HepG2 (cell line): Measurements from ENCODE around the gene ANO3. TPM values are rescaled to one million over a fixed set of nuclear protein-coding genes. Genes with fewer than 3 reads are reported as not detected.

Experiments used
- ATAC-seq: fragments of 200-7000 bp; cut with Tn5 transposase; 3 replicates; pipeline ENCODE4 v1.9.1; 2020; ENCODE audit warnings: mild to moderate bottlenecking, moderate library complexity
- BruUV-seq: library from RNA; stranded (reverse); fragments of 400-500 nt; replicated peaks from 2 replicates; lab custom pipeline; 2021; lab: Mats Ljungman, UMichigan
- CTCF ChIA-PET: fragments of 300-600 bp; formaldehyde crosslinking; extraction: SDS; loops from one replicate; lab custom pipeline; 2021; ENCODE audit warnings: low total read pairs, inconsistent platforms, low intra/inter-chr PET ratio; lab: Yijun Ruan, JAX
- POLR2A ChIA-PET: fragments of 350-600 bp; sonication (Branson Sonifier 250); formaldehyde crosslinking; loops from one replicate; lab custom pipeline; 2020; ENCODE audit warnings: antibody characterized with exemption, inconsistent platforms; lab: Yijun Ruan, JAX
- DNase-seq: peaks from one replicate; pipeline ENCODE4 v3.0.0-alpha.2; 2015; ENCODE audit warnings: low spot score
- FAIRE-seq: peaks from 3 replicates; lab custom pipeline; 2011; peaks lifted over from hg19 to GRCh38; lab: Jason Lieb, UNC
- H2AFZ ChIP-seq: one replicate; pipeline ENCODE4 v1.6.1; 2011; ENCODE audit warnings: low read length, inconsistent platforms
- H3K27ac ChIP-seq: fragments of 300-600 bp; 3 replicates; pipeline ENCODE4 v1.8.0; 2011; ENCODE audit warnings: mixed run types, mild to moderate bottlenecking, mixed read lengths, low read length, inconsistent platforms; ENCODE audit not compliant: insufficient read depth; ENCODE audit errors: extremely low read length
- H3K27me3 ChIP-seq, 2 experiments: fragments of 200-600 bp in 1 of 2; 2 replicates in 1 of 2; 3 replicates in 1 of 2; pipeline versions ENCODE4 v1.6.0 to v1.8.0; 2011; ENCODE audit warnings: low read length in 2 of 2, mild to moderate bottlenecking in 2 of 2, moderate library complexity in 2 of 2, inconsistent platforms in 1 of 2; ENCODE audit not compliant: insufficient read depth in 2 of 2, control insufficient read depth in 1 of 2
- H3K36me3 ChIP-seq, 2 experiments: fragments of 200-600 bp in 1 of 2; replicated peaks in 1 of 2; 2 replicates in 1 of 2; 3 replicates in 1 of 2; pipeline versions ENCODE4 v1.5.1 to v1.8.0; 2011; ENCODE audit warnings: low read length in 2 of 2, inconsistent platforms in 1 of 2; ENCODE audit not compliant: insufficient read depth in 2 of 2, control insufficient read depth in 1 of 2
- H3K4me1 ChIP-seq: 2 replicates; pipeline ENCODE4 v1.5.1; 2012; ENCODE audit warnings: low read length, inconsistent platforms; ENCODE audit not compliant: insufficient read depth
- H3K4me2 ChIP-seq: 2 replicates; pipeline ENCODE4 v1.6.0; 2011; ENCODE audit warnings: low read depth, low read length, inconsistent platforms
- H3K4me3 ChIP-seq, 3 experiments: fragments of 200-600 bp in 1 of 3; sonication (generic), shearing (Covaris generic) in 1 of 3; replicated peaks in 1 of 3; 2 replicates each; pipeline ENCODE4 v1.5.1; 2011 to 2016; ENCODE audit warnings: low read length in 3 of 3, inconsistent platforms in 2 of 3, low read depth in 2 of 3, mild to moderate bottlenecking in 2 of 3, control low read depth in 1 of 3, mixed read lengths in 1 of 3; ENCODE audit not compliant: insufficient read depth in 1 of 3
- H3K79me2 ChIP-seq: one replicate; pipeline ENCODE4 v1.6.1; 2011; ENCODE audit warnings: low read length, inconsistent platforms; ENCODE audit not compliant: insufficient read depth
- H3K9ac ChIP-seq: 2 replicates; pipeline ENCODE4 v1.6.0; 2011; ENCODE audit warnings: mild to moderate bottlenecking, low read depth, low read length, inconsistent platforms; ENCODE audit not compliant: insufficient read depth
- H3K9me3 ChIP-seq: 2 replicates; pipeline ENCODE4 v1.5.1; 2012; ENCODE audit warnings: mild to moderate bottlenecking, low read length
- H4K20me1 ChIP-seq: 2 replicates; pipeline ENCODE4 v1.6.0; 2011; ENCODE audit warnings: inconsistent platforms, mild to moderate bottlenecking, low read length, moderate library complexity; ENCODE audit not compliant: insufficient read depth
- CHD2 ChIP-seq: IDR thresholded peaks from 2 replicates; pipeline ENCODE4 v1.6.1; 2011; ENCODE audit warnings: low read depth, low read length, improper control_type of control experiment
- CTCF ChIP-seq: sonication (generic); formaldehyde crosslinking; IDR thresholded peaks from 2 replicates; pipeline ENCODE4 v1.5.0; 2020; ENCODE audit warnings: mild to moderate bottlenecking, missing genetic modification reagents, moderate library complexity
- DRAP1 ChIP-seq: IDR thresholded peaks from 2 replicates; pipeline ENCODE4 v1.6.1; 2016; ENCODE audit warnings: missing genetic modification reagents, missing compliant biosample characterization
- ZMYM4 ChIP-seq: sonication (generic); formaldehyde crosslinking; IDR thresholded peaks from 2 replicates; pipeline ENCODE4 v1.8.1; 2023; ENCODE audit warnings: mild to moderate bottlenecking, missing genetic modification reagents
- ZNF644 ChIP-seq: IDR thresholded peaks from 2 replicates; pipeline ENCODE4 v1.6.1; 2016; ENCODE audit warnings: low read depth
- WGBS: methylation state at CpG from one replicate; pipeline ENCODE4 v1.1.6; 2017; ENCODE audit warnings: low lambda C conversion rate; 5-methylcytosine and 5-hydroxymethylcytosine counted together
- in situ Hi-C: cut with HindIII; loops from 2 replicates; pipeline ENCODE4 v1.10.0; 2017; ENCODE audit warnings: low pct_unique_long_range_greater_than_20kb; ENCODE audit not compliant: extremely low pct_ligation_motif_present
- intact Hi-C: fragments of 100-400 bp; cut with micrococcal nuclease; formaldehyde crosslinking; loops from one replicate; pipeline ENCODE4 v1.10.0; 2022; ENCODE audit not compliant: unreplicated experiment
- polyA plus RNA-seq, 8 experiments: library from polyadenylated mRNA; depleted of rRNA in 3 of 8; stranded (reverse) in 7 of 8; unstranded in 1 of 8; fragments of >200 nt; fragmentation: Illumina TruSeq in 4 of 8; extraction: Trizol in 4 of 8; gene quantifications; 2 replicates each; pipeline versions ENCODE4 v1.2.1 to v1.2.3, GENCODE V29; 2011 to 2016; ENCODE audit warnings: low read depth in 4 of 8, missing spikeins in 1 of 8, mixed read lengths in 1 of 8; ENCODE audit not compliant: insufficient read depth in 1 of 8
- total RNA-seq, 5 experiments: library from RNA; depleted of rRNA; stranded (reverse); fragments of >200 nt; fragmentation: Illumina TruSeq; extraction: Trizol; gene quantifications; 2 replicates each; pipeline ENCODE4 v1.2.3, GENCODE V29; 2016; ENCODE audit warnings: low read depth in 1 of 5

The ANO3 gene
- total and polyA plus RNA-seq, 2 of the 13 experiments (the other 11 are each of a cell fraction or from before 2014, with no cell fraction given) = 0.17 to 0.44 TPM

- Histone ChIP-seq H3K4me2 (no peak overlapping the region), H2AFZ (no peak overlapping the region), H3K36me3 (no peaks in the 10 kb centered on the region), H3K4me3 (no peak overlapping the region), H3K27ac (no peak overlapping the region), H3K79me2 (no peaks in the 10 kb centered on the region), H3K9ac (no peak overlapping the region), H4K20me1 (no peaks in the 10 kb centered on the region), H3K4me1 (no peaks in the 10 kb centered on the region), H3K9me3 (no peaks in the 10 kb centered on the region), H3K27me3 (no peaks in the 10 kb centered on the region)
- POLR2A ChIA-PET = no interaction called here
- CTCF ChIA-PET = interaction anchor here (0.9 to 1.5 kb wide), 2 partner anchors 127 to 636 kb away, joined by 3 to 5 read pairs; no protein-coding TSS in a partner anchor
- 48% methylated on average over 12 of the region's 12 CpGs for WGBS
- ATAC-seq = peak; percentile 36; the same call in 1 of the 3 replicates
- no TSS peak for BruUV-seq
- DNase-seq = peak; percentile 32
- TF ChIP-seq CTCF (CRISPR knock-in tag) = peak; percentile 43
- TF ChIP-seq DRAP1 (CRISPR knock-in tag) = no peak
- TF ChIP-seq CHD2 = peak; percentile 60
- peak; percentile 59; the same call in 1 of the 2 replicates for TF ChIP-seq ZNF644 (CRISPR knock-in tag)
- peak; percentile 33; the same call in 1 of the 2 replicates for TF ChIP-seq ZMYM4
- intact Hi-C loops (loop anchor here (1.0 to 10.0 kb wide), 2 partner anchors 126 to 632 kb away; no protein-coding TSS in a partner anchor), in situ Hi-C loops (no loop called here)
- no peak for FAIRE-seq
These were observed 191.1 kb downstream of the ANO3 start for GRCh38 chr11:26522912-26523610.
